Ovary (tissue), 9 donors: ENCODE data around the gene CDC42. TPM values are rescaled to one million over a fixed set of nuclear protein-coding genes. Genes with fewer than 3 reads are reported as not detected.

Experiments
- DNase-seq, 5 donors: peaks; one replicate each; pipeline ENCODE4 v3.0.0-alpha.2; 2019 to 2020
- H3K27ac ChIP-seq, 2 donors: fragments of 200-600 bp; one replicate each; pipeline versions ENCODE4 v1.5.1 to v1.8.0; 2019 to 2022
- H3K27me3 ChIP-seq: fragments of 200-600 bp; one replicate; pipeline ENCODE4 v1.8.0; 2022
- H3K36me3 ChIP-seq: fragments of 200-600 bp; sonication (generic); one replicate; pipeline ENCODE4 v1.5.1; 2019
- H3K4me1 ChIP-seq: one replicate; pipeline ENCODE4 v1.8.1; 2013; ENCODE audit warnings: mild to moderate bottlenecking, moderate library complexity; ENCODE audit not compliant: insufficient read depth
- H3K4me3 ChIP-seq: fragments of 200-600 bp; sonication (generic); one replicate; pipeline ENCODE4 v1.5.1; 2017
- H3K9me3 ChIP-seq, 2 donors: fragments of 200-600 bp in 1 of 2; sonication (generic) in 1 of 2; one replicate each; pipeline versions ENCODE4 v1.5.1 to v1.8.1; 2013 to 2019; ENCODE audit warnings: mild to moderate bottlenecking in 1 of 2, moderate library complexity in 1 of 2
- CTCF ChIP-seq, 3 donors: fragments of 450-650 bp in 2 of 3; fragments of 200-600 bp in 1 of 3; IDR thresholded peaks; one replicate each; pipeline versions ENCODE4 v1.5.1 to v1.8.0; 2016 to 2022; ENCODE audit warnings: antibody characterized with exemption in 3 of 3, mild to moderate bottlenecking in 1 of 3
- EP300 ChIP-seq: sonication (generic); formaldehyde crosslinking; IDR thresholded peaks from one replicate; pipeline ENCODE4 v1.6.1; 2017; ENCODE audit warnings: antibody characterized with exemption
- POLR2A ChIP-seq: fragments of 450-650 bp; IDR thresholded peaks from one replicate; pipeline ENCODE4 v1.6.1; 2017; ENCODE audit warnings: antibody characterized with exemption, mild to moderate bottlenecking, moderate library complexity
- WGBS, 3 donors: extraction: QIAGEN DNeasy Blood & Tissue Kit in 1 of 3; methylation state at CpG; one replicate each; pipeline versions ENCODE4 v1.1.5 to v1.1.7; 2013 to 2017; 5-methylcytosine and 5-hydroxymethylcytosine counted together
- intact Hi-C, 4 donors: fragments of 100-400 bp; cut with DNase I; formaldehyde crosslinking; loops; one replicate each; pipeline versions ENCODE4 v1.11.0 to v1.15.1; 2022 to 2023
- polyA plus RNA-seq, 2 donors: library from polyadenylated mRNA; stranded (reverse); fragments of 200-250 nt in 1 of 2; fragments of 350-450 nt in 1 of 2; fragmentation: Illumina TruSeq in 1 of 2; extraction: RNeasy Lipid Tissue Mini Kit (QIAGEN cat#74804) in 1 of 2; gene quantifications; one replicate each; pipeline ENCODE4 v1.2.3, GENCODE V29; 2013 to 2014
- total RNA-seq, 7 donors: library from RNA; depleted of rRNA in 2 of 7; stranded (reverse); fragments of >200 nt in 2 of 7; fragmentation: NEBNext Ultra II Directional in 3 of 7; extraction: Animal tissue kit (Norgen Biotek cat#: 25700) in 3 of 7; gene quantifications; one replicate each; pipeline versions ENCODE4 v1.1.0 to v1.2.4, GENCODE V29; 2016 to 2023
- donor health status: DM: no; HTN: no; CAD: no; lungs with moderate emphysema.
- donor health status: DM: no; HTN: no; CAD: no.
- donor health status: Bipolar disorder and iron deficiency.
- donor health status: DM: yes; HTN: yes; CAD: no.
- donor health status: DM: no; HTN: no; CAD: no.
- donor health status: DM: yes; HTN: yes; CAD: no.

CDC42 gene
- total and polyA plus RNA-seq, 9 donors = 111 to 238 (median 200) TPM

DNA sequence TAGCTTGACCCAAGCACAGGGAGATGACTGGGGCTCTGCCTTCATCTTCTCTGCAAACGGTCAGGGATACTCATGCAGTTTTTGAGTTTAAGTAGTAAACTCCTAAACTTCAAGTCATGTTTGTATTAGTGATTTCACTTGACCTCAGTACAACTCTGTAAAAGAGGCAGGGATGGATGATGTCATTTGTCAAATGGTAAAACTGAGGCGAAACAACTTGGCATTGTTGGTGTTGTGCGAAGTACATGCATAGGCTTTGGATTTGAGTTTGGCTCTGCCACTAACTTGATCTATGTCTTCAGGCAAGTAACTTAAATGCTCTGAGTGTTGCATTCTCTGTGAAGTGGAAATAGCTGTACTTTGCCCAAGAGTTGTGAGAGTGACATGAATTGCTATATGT, 47.7 kb downstream of the CDC42 start:
- intact Hi-C loops = loop anchor here in 3 of 4 donors (10.0 kb wide), 3 partner anchors 175 to 545 kb away; partner anchors contain the start of gene C1QC (in 2 of the 3)
- no peak for DNase-seq
- Histone ChIP-seq H3K27me3 (no peaks in the 10 kb centered on the region), H3K27ac (no peak overlapping the region), H3K4me1 (no peaks in the 10 kb centered on the region), H3K36me3 (no peaks in the 10 kb centered on the region), H3K9me3 (no peaks in the 10 kb centered on the region), H3K4me3 (no peak overlapping the region)
- WGBS, 3 donors = 86 to 91% (median 90%) methylated on average over 3 of the region's 3 CpGs
- TF ChIP-seq CTCF (IDR thresholded peaks at IDR 0.05) (no peak), EP300 (no peak), POLR2A (no peak)

- intact Hi-C loops = loop anchor here in 3 of 4 donors (10.0 kb wide), 3 partner anchors 174 to 544 kb away; partner anchors contain the start of gene C1QC (in 2 of the 3)
- no peak for TF ChIP-seq CTCF (IDR thresholded peaks at IDR 0.05)
- TF ChIP-seq POLR2A = no peak
- no peak for TF ChIP-seq EP300
- 50 to 62% (median 56%) methylated on average over 1 of the region's 1 CpG for WGBS, 3 donors
- Histone ChIP-seq H3K9me3 (no peaks in the 10 kb centered on the region), H3K27me3 (no peaks in the 10 kb centered on the region), H3K4me3 (no peak overlapping the region), H3K4me1 (peaks cover 1% of the 10 kb centered on the region), H3K36me3 (no peaks in the 10 kb centered on the region), H3K27ac (no peak overlapping the region)
- no peak for DNase-seq
These were observed 48.7 kb downstream of the CDC42 start for GRCh38 chr1:22101199-22101598.

DNA sequence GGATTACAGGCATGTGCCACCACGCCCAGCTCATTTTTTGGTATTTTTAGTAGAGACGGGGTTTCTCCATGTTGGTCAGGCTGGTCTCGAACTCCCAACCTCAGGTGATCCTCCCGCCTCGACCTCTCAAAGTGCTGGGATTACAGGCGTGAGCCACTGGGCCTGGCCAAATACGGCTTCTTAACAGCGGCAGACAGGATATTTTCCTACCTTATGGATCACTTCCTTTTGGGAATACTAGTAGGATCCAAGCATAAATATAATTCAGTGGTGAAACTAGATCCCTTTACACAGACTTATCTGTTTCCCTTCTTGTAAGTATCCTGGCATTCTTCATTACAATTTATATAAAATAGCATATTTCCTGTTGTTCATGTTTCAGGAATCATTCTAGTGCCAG, 49.5 kb downstream of the CDC42 start:
- WGBS, 3 donors = 80 to 89% (median 88%) methylated on average over 8 of the region's 8 CpGs
- intact Hi-C loops = loop anchor here in 3 of 4 donors (10.0 kb wide), 3 partner anchors 173 to 543 kb away; partner anchors contain the start of gene C1QC (in 2 of the 3)
- H3K9me3 ChIP-seq = no peaks in the 10 kb centered on the region
- no peak for TF ChIP-seq CTCF (IDR thresholded peaks at IDR 0.05)
- TF ChIP-seq EP300 = no peak
- TF ChIP-seq POLR2A = no peak
- H3K4me1 ChIP-seq = peaks cover 1% of the 10 kb centered on the region
- no peaks in the 10 kb centered on the region for H3K27me3 ChIP-seq
- H3K4me3 ChIP-seq = no peak overlapping the region
- no peak for DNase-seq
- no peak overlapping the region for H3K27ac ChIP-seq
- no peaks in the 10 kb centered on the region for H3K36me3 ChIP-seq

GRCh38 chr1:22102746-22103145, 50.2 kb downstream of the CDC42 start:
- H3K27me3 ChIP-seq = no peaks in the 10 kb centered on the region
- H3K9me3 ChIP-seq = no peaks in the 10 kb centered on the region
- no peak for DNase-seq
- no peak for TF ChIP-seq EP300
- TF ChIP-seq POLR2A = no peak
- TF ChIP-seq CTCF (IDR thresholded peaks at IDR 0.05) = no peak
- no peak overlapping the region for H3K4me3 ChIP-seq
- H3K36me3 ChIP-seq = no peaks in the 10 kb centered on the region
- H3K4me1 ChIP-seq = peaks cover 1% of the 10 kb centered on the region
- intact Hi-C loops = loop anchor here in 3 of 4 donors (10.0 kb wide), 3 partner anchors 172 to 542 kb away; partner anchors contain the start of gene C1QC (in 2 of the 3)
- H3K27ac ChIP-seq = no peak overlapping the region
- WGBS, 3 donors = 54 to 68% (median 58%) methylated on average over 3 of the region's 3 CpGs
